Measurements from ENCODE around the gene ZNF212.

DNA sequence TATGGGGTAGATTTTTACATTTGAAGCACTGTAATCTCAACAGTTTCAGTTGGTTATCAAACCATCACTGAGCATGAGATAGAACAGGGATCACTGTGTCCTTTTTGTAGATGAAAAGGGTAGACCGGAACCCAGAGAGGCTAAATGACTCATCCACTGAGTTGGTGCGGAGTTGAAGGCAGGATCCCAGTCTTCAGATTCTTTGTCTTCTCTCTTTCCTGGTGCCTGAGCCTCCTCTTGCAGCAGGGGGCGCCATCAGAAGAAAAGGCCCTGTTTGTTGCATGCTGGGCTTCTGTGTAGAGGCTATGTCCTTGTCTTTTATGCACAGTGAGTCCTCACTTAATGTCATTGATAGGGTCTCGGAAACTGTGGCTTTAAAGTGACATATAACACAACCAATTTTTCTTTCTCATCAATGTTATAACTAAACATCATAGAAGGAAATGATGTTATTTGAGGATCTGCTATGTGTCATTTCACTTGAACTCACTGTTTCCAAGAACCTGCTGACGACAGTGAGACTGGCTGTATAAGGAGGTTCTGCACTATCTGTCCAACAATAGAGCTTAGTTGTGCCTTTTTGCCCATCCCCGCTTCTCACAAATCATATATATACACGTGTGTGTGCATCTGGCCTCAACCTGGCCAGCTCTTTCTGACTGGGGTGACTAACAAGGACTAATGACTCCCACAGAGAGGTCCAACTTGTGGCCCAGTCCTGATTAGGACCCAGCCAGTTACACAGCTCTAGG is 29.8 kb upstream of the ZNF212 start:
- no peak for TF ChIP-seq REST (tag by site-specific recombination; IDR thresholded peaks at IDR 0.05)
- no peak for TF ChIP-seq PBX3 (CRISPR knock-in tag; IDR thresholded peaks at IDR 0.05)
- no peak for TF ChIP-seq ZNF639 (tag by site-specific recombination; IDR thresholded peaks at IDR 0.05)
- no peak for TF ChIP-seq ZBTB48 (tag by site-specific recombination; IDR thresholded peaks at IDR 0.05)
- TF ChIP-seq, protein P1, sequence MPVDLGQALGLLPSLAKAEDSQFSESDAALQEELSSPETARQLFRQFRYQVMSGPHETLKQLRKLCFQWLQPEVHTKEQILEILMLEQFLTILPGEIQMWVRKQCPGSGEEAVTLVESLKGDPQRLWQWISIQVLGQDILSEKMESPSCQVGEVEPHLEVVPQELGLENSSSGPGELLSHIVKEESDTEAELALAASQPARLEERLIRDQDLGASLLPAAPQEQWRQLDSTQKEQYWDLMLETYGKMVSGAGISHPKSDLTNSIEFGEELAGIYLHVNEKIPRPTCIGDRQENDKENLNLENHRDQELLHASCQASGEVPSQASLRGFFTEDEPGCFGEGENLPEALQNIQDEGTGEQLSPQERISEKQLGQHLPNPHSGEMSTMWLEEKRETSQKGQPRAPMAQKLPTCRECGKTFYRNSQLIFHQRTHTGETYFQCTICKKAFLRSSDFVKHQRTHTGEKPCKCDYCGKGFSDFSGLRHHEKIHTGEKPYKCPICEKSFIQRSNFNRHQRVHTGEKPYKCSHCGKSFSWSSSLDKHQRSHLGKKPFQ (tag by site-specific recombination; IDR thresholded peaks at IDR 0.05) = no peak
- TF ChIP-seq CTCF (tag by site-specific recombination; IDR thresholded peaks at IDR 0.05) = peak; percentile 33; the same call in 1 of the 2 replicates
- no peak for TF ChIP-seq ZNF24 (tag by site-specific recombination; IDR thresholded peaks at IDR 0.05)
- no peak for TF ChIP-seq ZNF544 (tag by site-specific recombination; IDR thresholded peaks at IDR 0.05)
- TF ChIP-seq, protein P2, sequence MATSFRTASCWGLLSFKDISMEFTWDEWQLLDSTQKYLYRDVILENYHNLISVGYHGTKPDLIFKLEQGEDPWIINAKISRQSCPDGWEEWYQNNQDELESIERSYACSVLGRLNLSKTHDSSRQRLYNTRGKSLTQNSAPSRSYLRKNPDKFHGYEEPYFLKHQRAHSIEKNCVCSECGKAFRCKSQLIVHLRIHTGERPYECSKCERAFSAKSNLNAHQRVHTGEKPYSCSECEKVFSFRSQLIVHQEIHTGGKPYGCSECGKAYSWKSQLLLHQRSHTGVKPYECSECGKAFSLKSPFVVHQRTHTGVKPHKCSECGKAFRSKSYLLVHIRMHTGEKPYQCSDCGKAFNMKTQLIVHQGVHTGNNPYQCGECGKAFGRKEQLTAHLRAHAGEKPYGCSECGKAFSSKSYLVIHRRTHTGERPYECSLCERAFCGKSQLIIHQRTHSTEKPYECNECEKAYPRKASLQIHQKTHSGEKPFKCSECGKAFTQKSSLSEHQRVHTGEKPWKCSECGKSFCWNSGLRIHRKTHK (tag by site-specific recombination; IDR thresholded peaks at IDR 0.05) = no peak

Measured in HEK293 (cell line).